Measurements from ENCODE around the gene SMIM29.
"Not testable (repeated sequence)": the region's sequence is repeated elsewhere in the genome, so short reads cannot be mapped to it uniquely, and the experiment has no call there.

Gene SMIM29

GRCh38 chr6:34247481-34248197 is 1.2 kb downstream of the SMIM29 start:
- DNase-seq (ENCODE audit: low read depth), result no peak

DNA sequence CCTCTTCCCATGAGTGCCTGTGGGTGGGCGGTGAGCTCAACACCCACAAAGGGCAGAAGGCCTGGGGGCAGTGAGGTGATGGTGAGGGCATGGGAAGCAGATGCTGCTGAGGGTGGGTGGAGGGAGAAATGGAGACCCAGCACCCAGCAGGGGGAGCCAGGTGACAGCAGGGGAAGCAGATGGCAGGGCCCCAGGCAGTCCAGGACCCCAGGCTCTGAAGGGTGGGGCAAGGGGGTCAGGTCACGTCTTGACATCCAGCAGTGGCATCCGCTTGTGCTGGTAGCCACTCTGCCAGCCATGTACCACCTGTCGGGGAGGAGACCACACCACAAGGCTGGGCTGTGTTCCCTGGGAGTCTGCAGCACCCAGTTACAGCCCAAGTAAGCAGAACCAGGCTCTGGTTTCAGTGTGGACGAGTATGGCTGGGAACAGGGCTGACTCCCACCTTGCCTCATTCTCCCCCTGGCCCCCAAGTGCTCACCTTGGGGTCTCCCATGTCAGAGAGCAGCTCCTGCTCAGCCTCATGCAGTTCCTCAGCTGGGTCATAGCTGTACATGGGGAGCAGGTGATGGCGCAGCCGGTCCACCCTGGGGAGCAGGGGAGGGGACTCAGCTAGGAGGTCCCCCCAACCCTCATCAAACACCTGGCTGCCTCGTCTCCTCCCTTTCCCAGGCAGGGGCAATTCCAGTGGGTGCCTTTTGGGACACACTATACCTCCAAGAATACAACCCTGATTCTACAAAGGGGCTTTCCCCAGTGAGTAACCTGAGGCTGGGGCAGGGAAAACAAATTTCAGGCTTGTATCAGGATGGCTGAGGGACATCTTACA is 2.0 kb downstream of the SMIM29 start:
- TF ChIP-seq, protein P1, sequence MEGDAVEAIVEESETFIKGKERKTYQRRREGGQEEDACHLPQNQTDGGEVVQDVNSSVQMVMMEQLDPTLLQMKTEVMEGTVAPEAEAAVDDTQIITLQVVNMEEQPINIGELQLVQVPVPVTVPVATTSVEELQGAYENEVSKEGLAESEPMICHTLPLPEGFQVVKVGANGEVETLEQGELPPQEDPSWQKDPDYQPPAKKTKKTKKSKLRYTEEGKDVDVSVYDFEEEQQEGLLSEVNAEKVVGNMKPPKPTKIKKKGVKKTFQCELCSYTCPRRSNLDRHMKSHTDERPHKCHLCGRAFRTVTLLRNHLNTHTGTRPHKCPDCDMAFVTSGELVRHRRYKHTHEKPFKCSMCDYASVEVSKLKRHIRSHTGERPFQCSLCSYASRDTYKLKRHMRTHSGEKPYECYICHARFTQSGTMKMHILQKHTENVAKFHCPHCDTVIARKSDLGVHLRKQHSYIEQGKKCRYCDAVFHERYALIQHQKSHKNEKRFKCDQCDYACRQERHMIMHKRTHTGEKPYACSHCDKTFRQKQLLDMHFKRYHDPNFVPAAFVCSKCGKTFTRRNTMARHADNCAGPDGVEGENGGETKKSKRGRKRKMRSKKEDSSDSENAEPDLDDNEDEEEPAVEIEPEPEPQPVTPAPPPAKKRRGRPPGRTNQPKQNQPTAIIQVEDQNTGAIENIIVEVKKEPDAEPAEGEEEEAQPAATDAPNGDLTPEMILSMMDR (IDR thresholded peaks at IDR 0.05; ENCODE audit: control insufficient read depth, extremely low read depth, insufficient read depth), result peak; percentile 52
- H3K4me3 ChIP-seq (ENCODE audit: low read depth, low read length), result no peak overlapping the region
- DNase-seq (ENCODE audit: low read depth), result no peak

More at GRCh38 chr6:34247481-34248197, 1.2 kb downstream of the SMIM29 start:
- TF ChIP-seq, protein P1 (IDR thresholded peaks at IDR 0.05; ENCODE audit: control insufficient read depth, extremely low read depth, insufficient read depth), result no peak
- peak overlapping the region; percentile 81 for H3K4me3 ChIP-seq (ENCODE audit: low read depth, low read length)

GRCh38 chr6:34246249-34246562 is 2.6 kb downstream of the SMIM29 start:
- no peak for DNase-seq (ENCODE audit: low read depth)
- TF ChIP-seq, protein P1 (IDR thresholded peaks at IDR 0.05; ENCODE audit: control insufficient read depth, extremely low read depth, insufficient read depth), result no peak
- H3K4me3 ChIP-seq (ENCODE audit: low read depth, low read length), result no peak overlapping the region

GRCh38 chr6:34245761-34246140 is 3.1 kb downstream of the SMIM29 start:
- not testable (repeated sequence) for H3K4me3 ChIP-seq (ENCODE audit: low read depth, low read length); DNase-seq (ENCODE audit: low read depth)

DNA sequence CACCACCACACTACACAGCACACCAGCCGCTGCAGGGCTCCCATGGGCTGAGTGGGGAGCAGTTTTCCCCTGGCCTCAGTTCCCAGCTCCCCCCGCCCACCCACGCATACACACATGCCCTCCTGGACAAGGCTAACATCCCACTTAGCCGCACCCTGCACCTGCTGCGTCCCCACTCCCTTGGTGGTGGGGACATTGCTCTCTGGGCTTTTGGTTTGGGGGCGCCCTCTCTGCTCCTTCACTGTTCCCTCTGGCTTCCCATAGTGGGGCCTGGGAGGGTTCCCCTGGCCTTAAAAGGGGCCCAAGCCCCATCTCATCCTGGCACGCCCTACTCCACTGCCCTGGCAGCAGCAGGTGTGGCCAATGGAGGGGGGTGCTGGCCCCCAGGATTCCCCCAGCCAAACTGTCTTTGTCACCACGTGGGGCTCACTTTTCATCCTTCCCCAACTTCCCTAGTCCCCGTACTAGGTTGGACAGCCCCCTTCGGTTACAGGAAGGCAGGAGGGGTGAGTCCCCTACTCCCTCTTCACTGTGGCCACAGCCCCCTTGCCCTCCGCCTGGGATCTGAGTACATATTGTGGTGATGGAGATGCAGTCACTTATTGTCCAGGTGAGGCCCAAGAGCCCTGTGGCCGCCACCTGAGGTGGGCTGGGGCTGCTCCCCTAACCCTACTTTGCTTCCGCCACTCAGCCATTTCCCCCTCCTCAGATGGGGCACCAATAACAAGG is 3.6 kb downstream of the SMIM29 start:
- DNase-seq (ENCODE audit: low read depth), result not testable (repeated sequence)

DNA sequence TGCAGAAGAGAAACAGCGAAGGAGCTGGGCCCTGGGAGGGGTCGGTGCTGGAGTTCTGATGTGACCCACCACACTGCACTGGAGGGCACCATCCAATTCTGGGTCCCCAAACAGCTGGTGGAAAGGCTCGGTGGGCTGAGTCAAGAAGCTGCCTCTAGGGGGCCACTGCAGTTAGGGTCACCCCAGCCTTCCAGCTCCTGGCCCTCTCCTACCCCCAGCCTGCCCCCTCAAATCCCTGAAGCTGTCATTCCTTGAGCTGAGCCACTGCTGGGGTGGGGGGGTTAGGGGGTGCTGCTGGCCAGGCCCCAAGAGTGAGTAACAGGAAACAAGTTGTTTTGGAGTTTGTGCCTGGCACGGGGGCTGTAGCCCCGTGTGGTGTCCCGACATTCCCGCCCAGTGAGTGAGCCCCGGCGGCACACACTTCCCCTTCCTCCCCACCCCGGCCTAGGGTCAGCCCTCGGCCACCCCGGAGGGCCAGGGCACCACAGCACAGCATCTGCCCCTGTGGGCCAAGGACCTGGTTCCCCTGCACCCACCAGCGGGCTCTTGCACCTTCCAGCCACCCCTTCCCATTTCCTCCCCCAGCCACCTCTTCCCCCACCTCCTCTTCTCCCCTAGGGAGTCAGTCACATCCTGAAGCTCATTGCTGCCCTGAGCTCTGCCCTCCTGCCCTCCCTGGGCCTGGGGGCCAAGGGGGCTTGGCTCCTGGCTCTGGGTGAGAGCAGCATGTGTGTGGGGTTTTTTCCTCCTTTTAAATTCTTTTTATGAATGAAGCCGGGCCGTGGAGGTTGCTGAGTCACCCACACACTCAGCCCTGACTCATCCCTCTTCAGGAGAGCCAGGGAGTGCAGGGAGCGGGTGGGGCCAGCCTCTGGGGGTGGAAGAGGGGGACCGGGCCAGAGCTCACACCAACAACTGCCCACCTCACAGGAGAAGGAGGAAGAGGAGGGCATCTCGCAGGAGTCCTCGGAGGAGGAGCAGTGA is 4.6 kb downstream of the SMIM29 start:
- TF ChIP-seq, protein P1 (IDR thresholded peaks at IDR 0.05; ENCODE audit: control insufficient read depth, extremely low read depth, insufficient read depth), result no peak
- H3K4me3 ChIP-seq (ENCODE audit: low read depth, low read length), result no peak overlapping the region
- no peak for DNase-seq (ENCODE audit: low read depth)

More for the DNA sequence above, 3.6 kb downstream of the SMIM29 start:
- not testable (repeated sequence) for H3K4me3 ChIP-seq (ENCODE audit: low read depth, low read length)

DNA sequence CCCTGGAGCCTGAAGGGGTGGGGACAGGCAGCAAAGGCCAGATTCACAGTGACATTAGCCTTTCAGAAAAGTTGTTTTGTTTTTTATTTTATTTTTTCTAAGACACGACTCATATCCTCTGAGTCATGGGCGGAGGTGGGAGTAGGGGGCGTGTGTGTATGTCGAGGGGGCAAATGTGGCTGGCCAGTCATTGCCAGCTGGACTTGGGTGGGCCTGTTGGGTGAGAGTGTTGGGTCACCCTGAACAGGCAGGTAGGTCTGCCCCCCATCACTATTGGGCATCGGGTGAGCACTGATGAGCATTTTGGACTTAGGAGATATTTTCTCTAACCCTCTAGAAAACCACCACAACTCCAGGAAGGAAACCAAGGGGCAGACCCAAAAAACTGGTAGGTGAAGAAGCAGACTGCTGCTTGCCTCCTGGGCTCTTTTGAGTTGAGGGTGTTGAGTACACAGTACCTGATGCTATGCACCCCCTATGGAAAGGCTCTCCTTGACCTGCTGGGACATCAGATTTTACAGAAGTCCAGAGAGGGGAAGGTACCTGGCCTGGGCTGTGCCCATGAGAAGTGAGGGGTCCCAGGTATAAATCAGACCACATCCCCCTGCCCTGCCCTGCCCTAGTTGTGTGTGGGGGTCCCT is 5.6 kb downstream of the SMIM29 start:
- TF ChIP-seq, protein P1 (IDR thresholded peaks at IDR 0.05; ENCODE audit: control insufficient read depth, extremely low read depth, insufficient read depth), result no peak
- DNase-seq (ENCODE audit: low read depth), result no peak
- H3K4me3 ChIP-seq (ENCODE audit: low read depth, low read length), result no peak overlapping the region
